CD4-positive, alpha-beta memory T cell (primary cell): ENCODE results near the gene MAST2. TPM values are rescaled to one million over a fixed set of nuclear protein-coding genes. Genes with fewer than 3 reads are reported as not detected.
A peak's percentile ranks its signal among the peaks of the same experiment; 100 is the strongest.

Experiments used
- CTCF ChIA-PET: fragments of 350-600 bp; sonication (Branson Sonifier 250); formaldehyde crosslinking; loops from one replicate; lab custom pipeline; 2021; ENCODE audit warnings: inconsistent platforms; ENCODE audit not compliant: partially characterized antibody; lab: Charles Lee
- POLR2A ChIA-PET: fragments of 350-600 bp; sonication (Branson Sonifier 250); formaldehyde crosslinking; loops from one replicate; lab custom pipeline; 2021; ENCODE audit not compliant: partially characterized antibody; lab: Charles Lee
- DNase-seq, 5 donors: peaks; one replicate each; pipeline versions ENCODE4 v3.0.0 to v3.0.0-alpha.2; 2020 to 2022; ENCODE audit warnings: mixed read lengths in 1 of 5
- H3K27ac ChIP-seq: one replicate; pipeline ENCODE4 v1.7.0; 2013; ENCODE audit warnings: low read depth, low read length
- H3K27me3 ChIP-seq: 2 replicates; pipeline ENCODE4 v1.7.0; 2013; ENCODE audit warnings: mild to moderate bottlenecking, low read length, moderate library complexity; ENCODE audit not compliant: insufficient read depth
- H3K36me3 ChIP-seq: 2 replicates; pipeline ENCODE4 v1.7.0; 2013; ENCODE audit warnings: mild to moderate bottlenecking, low read length, moderate library complexity; ENCODE audit not compliant: insufficient read depth
- H3K4me1 ChIP-seq: 2 replicates; pipeline ENCODE4 v1.7.0; 2013; ENCODE audit warnings: mild to moderate bottlenecking, low read length, moderate library complexity; ENCODE audit not compliant: insufficient read depth
- H3K4me3 ChIP-seq, 2 donors: one replicate each; pipeline ENCODE4 v1.7.0; 2013; ENCODE audit warnings: low read length in 2 of 2, mild to moderate bottlenecking in 1 of 2
- H3K9me3 ChIP-seq, 2 donors: one replicate each; pipeline ENCODE4 v1.7.0; 2013; ENCODE audit warnings: low read length in 2 of 2, control low read depth in 1 of 2; ENCODE audit not compliant: control insufficient read depth in 1 of 2
- H3K27ac Mint-ChIP-seq, 7 donors: one replicate each; pipeline ENCODE4 v1.8.0; 2020 to 2021; ENCODE audit warnings: mixed read lengths in 7 of 7, mild to moderate bottlenecking in 6 of 7, inconsistent platforms in 3 of 7, moderate library complexity in 3 of 7
- H3K27me3 Mint-ChIP-seq, 2 donors: one replicate each; pipeline ENCODE4 v1.8.0; 2020 to 2021; ENCODE audit warnings: mixed read lengths in 2 of 2
- H3K36me3 Mint-ChIP-seq, 2 donors: one replicate each; pipeline ENCODE4 v1.8.0; 2020 to 2021; ENCODE audit warnings: mixed read lengths in 2 of 2, inconsistent platforms in 1 of 2, mild to moderate bottlenecking in 1 of 2
- H3K4me1 Mint-ChIP-seq, 4 donors: one replicate each; pipeline ENCODE4 v1.8.0; 2020 to 2021; ENCODE audit warnings: mixed read lengths in 4 of 4, mild to moderate bottlenecking in 1 of 4
- H3K4me3 Mint-ChIP-seq, 8 donors: one replicate each; pipeline ENCODE4 v1.8.0; 2020 to 2021; ENCODE audit warnings: mixed read lengths in 8 of 8, mild to moderate bottlenecking in 7 of 8, moderate library complexity in 6 of 8, inconsistent platforms in 3 of 8
- H3K9me3 Mint-ChIP-seq, 8 donors: one replicate each; pipeline ENCODE4 v1.8.0; 2020 to 2021; ENCODE audit warnings: mixed read lengths in 8 of 8, mild to moderate bottlenecking in 5 of 8, inconsistent platforms in 3 of 8, moderate library complexity in 1 of 8
- intact Hi-C: fragments of 100-400 bp; cut with micrococcal nuclease; formaldehyde crosslinking; loops from one replicate; pipeline ENCODE4 v1.15.1; 2023
- polyA plus RNA-seq, 2 donors: library from polyadenylated mRNA; unstranded; fragments of 300-500 nt; fragmentation: Illumina TruSeq; gene quantifications; one replicate each; pipeline ENCODE4 v1.2.3, GENCODE V29; 2021
- total RNA-seq, 2 experiments: library from RNA; stranded (reverse); gene quantifications; one replicate each; pipeline ENCODE4 v1.2.3, GENCODE V29; 2021

MAST2 gene
- total and polyA plus RNA-seq, 4 experiments from 2014 or later: 0.65 to 9.9 (median 4.3) TPM

- POLR2A ChIA-PET: no interaction called here
- H3K4me1 Mint-ChIP-seq: no peaks in the 10 kb centered on the region
Observed at GRCh38 chr1:45998020-45998617, 194.7 kb downstream of the MAST2 start.

GRCh38 chr1:45999507-45999906, 196.1 kb downstream of the MAST2 start:
- H3K9me3 Mint-ChIP-seq: no peaks in the 10 kb centered on the region
- H3K27me3 ChIP-seq: no peaks in the 10 kb centered on the region
- no peaks in the 10 kb centered on the region for H3K27me3 Mint-ChIP-seq
- H3K27ac ChIP-seq: no peak overlapping the region
- H3K4me1 ChIP-seq: no peaks in the 10 kb centered on the region
- H3K9me3 ChIP-seq: no peaks in the 10 kb centered on the region
- no peak overlapping the region for H3K27ac Mint-ChIP-seq
- ChIA-PET POLR2A (interaction anchor here (0.6 kb wide), 1 partner anchor 28 kb away, joined by 3 read pairs; no protein-coding TSS in a partner anchor), CTCF (no interaction called here)
- H3K4me3 ChIP-seq: no peak overlapping the region
- no peaks in the 10 kb centered on the region for H3K36me3 ChIP-seq
- peaks cover 8 to 13% of the 10 kb centered on the region in 2 donors for H3K36me3 Mint-ChIP-seq
- H3K4me1 Mint-ChIP-seq: no peaks in the 10 kb centered on the region
- DNase-seq: no peak
- no peak overlapping the region for H3K4me3 Mint-ChIP-seq
- intact Hi-C loops: no loop called here

More at GRCh38 chr1:45998020-45998617, 194.7 kb downstream of the MAST2 start:
- H3K4me1 ChIP-seq: no peaks in the 10 kb centered on the region
- intact Hi-C loops: no loop called here
- no peaks in the 10 kb centered on the region for H3K9me3 ChIP-seq
- CTCF ChIA-PET: no interaction called here
- Mint-ChIP-seq H3K36me3 (peaks cover 2 to 10% of the 10 kb centered on the region in 2 donors), H3K27ac (no peak overlapping the region), H3K9me3 (no peaks in the 10 kb centered on the region), H3K4me3 (no peak overlapping the region), H3K27me3 (no peaks in the 10 kb centered on the region)
- DNase-seq: no peak
- H3K4me3 ChIP-seq: no peak overlapping the region
- H3K27ac ChIP-seq: no peak overlapping the region
- no peaks in the 10 kb centered on the region for H3K36me3 ChIP-seq
- no peaks in the 10 kb centered on the region for H3K27me3 ChIP-seq

- no peaks in the 10 kb centered on the region for H3K27me3 ChIP-seq
- intact Hi-C loops: no loop called here
- H3K27ac ChIP-seq: no peak overlapping the region
- no peak for DNase-seq
- Mint-ChIP-seq H3K27ac (no peak overlapping the region), H3K4me3 (no peak overlapping the region), H3K36me3 (peaks cover 8 to 23% of the 10 kb centered on the region in 2 donors), H3K27me3 (no peaks in the 10 kb centered on the region), H3K4me1 (no peaks in the 10 kb centered on the region), H3K9me3 (no peaks in the 10 kb centered on the region)
- no peaks in the 10 kb centered on the region for H3K9me3 ChIP-seq
- H3K4me3 ChIP-seq: no peak overlapping the region
- ChIA-PET POLR2A (no interaction called here), CTCF (no interaction called here)
- no peaks in the 10 kb centered on the region for H3K36me3 ChIP-seq
- no peaks in the 10 kb centered on the region for H3K4me1 ChIP-seq
Observed at GRCh38 chr1:46001081-46001785, 197.8 kb downstream of the MAST2 start.

- intact Hi-C loops: no loop called here
- Histone ChIP-seq H3K9me3 (no peaks in the 10 kb centered on the region), H3K36me3 (no peaks in the 10 kb centered on the region), H3K4me3 (no peak overlapping the region), H3K27me3 (no peaks in the 10 kb centered on the region), H3K27ac (no peak overlapping the region), H3K4me1 (no peaks in the 10 kb centered on the region)
- Mint-ChIP-seq H3K4me3 (no peak overlapping the region), H3K27ac (no peak overlapping the region), H3K27me3 (no peaks in the 10 kb centered on the region), H3K4me1 (no peaks in the 10 kb centered on the region), H3K9me3 (no peaks in the 10 kb centered on the region), H3K36me3 (peaks cover 17 to 33% of the 10 kb centered on the region in 2 donors)
- DNase-seq: no peak
- ChIA-PET CTCF (no interaction called here), POLR2A (no interaction called here)
Observed at GRCh38 chr1:46002551-46003150, 199.2 kb downstream of the MAST2 start.

GRCh38 chr1:46003315-46003714, 199.9 kb downstream of the MAST2 start:
- H3K9me3 ChIP-seq: no peaks in the 10 kb centered on the region
- Mint-ChIP-seq H3K27me3 (no peaks in the 10 kb centered on the region), H3K4me1 (no peaks in the 10 kb centered on the region), H3K9me3 (no peaks in the 10 kb centered on the region), H3K4me3 (no peak overlapping the region), H3K36me3 (peaks cover 22 to 37% of the 10 kb centered on the region in 2 donors), H3K27ac (no peak overlapping the region)
- H3K36me3 ChIP-seq: peaks cover 2% of the 10 kb centered on the region
- POLR2A ChIA-PET: no interaction called here
- no peaks in the 10 kb centered on the region for H3K4me1 ChIP-seq
- H3K27me3 ChIP-seq: no peaks in the 10 kb centered on the region
- no peak overlapping the region for H3K27ac ChIP-seq
- intact Hi-C loops: no loop called here
- no peak for DNase-seq
- CTCF ChIA-PET: no interaction called here
- no peak overlapping the region for H3K4me3 ChIP-seq

GRCh38 chr1:46004492-46004891, 201.1 kb downstream of the MAST2 start:
- Histone ChIP-seq H3K36me3 (peaks cover 8% of the 10 kb centered on the region), H3K4me3 (no peak overlapping the region), H3K27me3 (no peaks in the 10 kb centered on the region), H3K27ac (no peak overlapping the region), H3K4me1 (no peaks in the 10 kb centered on the region), H3K9me3 (no peaks in the 10 kb centered on the region)
- Mint-ChIP-seq H3K4me3 (no peak overlapping the region), H3K27ac (no peak overlapping the region), H3K9me3 (no peaks in the 10 kb centered on the region), H3K27me3 (no peaks in the 10 kb centered on the region), H3K4me1 (no peaks in the 10 kb centered on the region), H3K36me3 (peaks cover 25 to 44% of the 10 kb centered on the region in 2 donors)
- ChIA-PET POLR2A (no interaction called here), CTCF (no interaction called here)
- intact Hi-C loops: no loop called here
- DNase-seq: no peak

- H3K27ac Mint-ChIP-seq: peak overlapping the region in 1 of 7 donors; percentile 3
- Histone ChIP-seq H3K27ac (no peak overlapping the region), H3K27me3 (no peaks in the 10 kb centered on the region), H3K4me3 (no peak overlapping the region), H3K9me3 (no peaks in the 10 kb centered on the region), H3K36me3 (peaks cover 8% of the 10 kb centered on the region), H3K4me1 (no peaks in the 10 kb centered on the region)
- ChIA-PET CTCF (no interaction called here), POLR2A (no interaction called here)
- intact Hi-C loops: no loop called here
- no peak for DNase-seq
- no peaks in the 10 kb centered on the region for H3K4me1 Mint-ChIP-seq
- H3K27me3 Mint-ChIP-seq: no peaks in the 10 kb centered on the region
- no peak overlapping the region for H3K4me3 Mint-ChIP-seq
- no peaks in the 10 kb centered on the region for H3K9me3 Mint-ChIP-seq
- peaks cover 30 to 49% of the 10 kb centered on the region in 2 donors for H3K36me3 Mint-ChIP-seq
Observed at GRCh38 chr1:46005594-46005993, 202.2 kb downstream of the MAST2 start.
